GM18505 (cell line): ENCODE results near the gene RRM2.
A peak's percentile ranks its signal among the peaks of the same experiment; 100 is the strongest.
"Not testable (repeated sequence)": the region's sequence is repeated elsewhere in the genome, so short reads cannot be mapped to it uniquely, and the experiment has no call there.

ENCODE experiments used
- ATAC-seq: cut with Tn5 transposase; IDR thresholded peaks from one replicate; pipeline ENCODE4 v1.9.1; 2021; ENCODE audit not compliant: unreplicated experiment
- POLR2A ChIP-seq: IDR thresholded peaks from 4 replicates; pipeline ENCODE4 v1.6.1; 2011; ENCODE audit warnings: borderline replicate concordance; ENCODE audit not compliant: insufficient read depth, insufficient read length; ENCODE audit errors: extremely low read depth

RRM2 gene

DNA sequence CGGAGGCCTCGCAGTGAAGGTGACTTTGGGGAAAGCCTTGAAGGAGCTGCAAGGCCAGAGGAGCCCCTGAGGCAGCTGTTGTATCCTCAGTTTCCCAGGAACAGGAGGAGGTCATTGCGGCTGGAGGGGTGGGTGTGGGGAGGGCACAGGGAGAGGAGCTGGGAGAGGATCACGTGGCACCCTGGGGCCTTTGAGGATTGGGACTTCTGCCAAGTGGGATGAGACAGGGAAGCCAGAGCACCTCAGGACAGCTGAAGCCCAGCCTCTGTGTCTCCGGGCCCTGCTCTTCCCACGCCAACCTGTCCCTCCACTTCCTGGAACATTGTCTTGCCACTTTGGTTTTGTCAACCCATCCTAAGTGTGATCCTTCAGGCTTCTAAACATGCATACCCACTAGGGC, 19.4 kb upstream of the RRM2 start:
- no peak for TF ChIP-seq POLR2A
- no peak for ATAC-seq

DNA sequence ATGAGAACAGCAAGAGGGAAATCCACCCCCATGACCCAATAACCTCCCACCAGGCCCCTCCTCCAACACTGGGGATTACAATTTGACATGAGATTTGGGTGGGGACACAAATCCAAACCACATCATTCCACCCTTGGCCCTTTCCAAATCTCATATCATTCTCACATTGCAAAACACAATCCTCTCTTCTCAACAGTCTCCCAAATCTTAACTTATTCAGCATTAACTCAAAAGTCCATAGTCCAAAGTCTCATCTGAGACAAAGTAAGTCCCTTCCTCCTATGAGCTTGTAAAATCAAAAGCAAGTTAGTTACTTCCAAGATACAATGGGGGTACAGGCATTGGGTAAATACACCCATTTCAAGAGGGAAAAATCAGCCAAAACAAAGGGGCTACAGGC, 17.6 kb upstream of the RRM2 start:
- ATAC-seq: not testable (repeated sequence)

DNA sequence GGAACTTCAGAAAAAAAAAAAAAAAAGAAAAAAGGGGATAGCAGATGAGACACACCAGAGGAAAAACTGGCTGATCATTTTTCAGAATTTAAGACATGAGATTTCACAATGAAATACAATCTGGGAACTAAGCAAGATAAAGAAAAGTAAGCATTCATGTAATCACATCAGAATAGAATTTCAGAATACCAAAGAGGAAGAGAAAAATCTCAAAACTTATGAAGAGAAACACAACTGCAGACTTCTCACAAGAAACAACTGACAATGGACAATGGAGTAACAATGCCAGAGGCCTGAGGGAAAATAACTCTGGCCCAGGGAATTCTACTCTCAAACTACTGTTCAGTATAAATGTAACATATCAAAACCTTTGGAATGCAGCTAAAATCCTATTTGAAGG, 13.2 kb upstream of the RRM2 start:
- ATAC-seq: no peak
- TF ChIP-seq POLR2A: no peak

DNA sequence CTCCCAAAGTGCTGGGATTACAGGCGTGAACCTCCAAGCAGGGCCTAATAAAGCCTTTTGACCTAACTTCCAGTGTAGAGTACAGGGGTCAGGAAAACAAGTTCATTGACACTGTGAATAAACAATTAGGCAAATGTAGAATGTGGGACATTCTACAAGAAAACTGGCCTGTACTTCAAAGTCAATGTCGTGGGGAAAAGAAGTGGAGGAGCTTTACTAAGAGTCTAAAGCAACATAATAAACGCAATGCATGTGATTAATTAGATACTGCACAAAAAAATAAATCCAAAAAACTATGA, 3.6 kb upstream of the RRM2 start:
- TF ChIP-seq POLR2A: no peak
- no peak for ATAC-seq

DNA sequence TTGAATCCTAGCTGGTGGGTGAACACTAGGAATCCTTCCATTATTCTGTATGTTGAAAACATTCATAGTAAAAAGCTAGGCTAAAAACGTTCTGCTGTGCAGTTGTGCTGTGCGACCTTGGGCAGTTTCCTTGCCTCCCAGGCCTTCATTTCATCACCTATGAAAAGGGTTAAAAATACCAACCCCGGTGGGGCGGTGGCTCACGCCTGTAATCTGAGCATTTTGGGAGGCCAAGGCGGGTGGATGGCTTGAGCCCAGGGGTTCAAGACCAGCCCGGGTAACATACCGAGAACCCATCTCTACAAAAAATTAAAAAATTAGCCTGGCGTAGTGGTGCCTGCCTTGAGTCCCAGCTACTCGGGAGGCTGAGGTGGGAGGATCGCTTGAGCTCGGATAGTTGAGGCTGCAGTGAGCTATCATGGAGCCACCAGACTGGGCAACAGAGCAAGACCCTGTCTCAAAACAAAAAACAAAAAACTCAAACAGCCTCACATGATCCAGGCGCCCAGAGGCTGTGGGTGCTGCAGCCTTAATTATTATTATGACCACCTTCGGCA, 2.9 kb upstream of the RRM2 start:
- TF ChIP-seq POLR2A: no peak
- ATAC-seq: peak; percentile 1

DNA sequence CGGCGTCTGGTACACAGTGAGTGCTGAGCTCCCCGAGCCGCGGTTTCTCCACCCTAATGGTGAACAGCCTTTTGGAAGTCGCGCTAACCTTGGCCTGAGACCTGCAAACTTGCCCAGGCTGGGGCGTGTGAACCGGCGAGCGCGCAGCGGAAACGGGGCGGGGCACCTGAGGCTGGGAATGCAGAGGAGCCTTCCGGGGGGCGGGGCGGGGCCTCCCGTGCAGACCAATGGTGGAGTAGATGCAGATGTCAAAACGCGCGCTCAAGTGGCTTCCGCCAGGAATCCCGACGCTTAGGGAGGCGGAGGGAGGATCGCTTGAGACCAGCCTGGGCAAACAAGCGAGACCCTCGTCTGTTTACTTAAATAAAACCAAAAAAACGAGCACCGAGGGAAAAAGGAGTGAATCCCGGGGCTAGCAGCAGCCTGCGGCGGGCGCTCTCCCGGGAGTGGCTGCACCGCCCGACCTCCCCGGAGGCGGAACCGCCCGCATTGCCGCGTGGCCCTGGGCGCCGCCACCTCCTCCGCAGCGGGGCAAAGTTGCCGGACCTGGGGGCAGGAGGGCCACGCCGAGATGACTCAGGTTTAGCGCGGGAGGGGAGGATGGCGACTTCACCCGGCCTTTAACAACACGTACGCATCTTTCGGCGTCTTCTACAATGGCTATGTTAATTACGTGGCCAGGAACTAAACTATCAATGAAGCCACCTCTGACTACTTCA, 2.2 kb upstream of the RRM2 start:
- peak; percentile 89 for TF ChIP-seq POLR2A
- peak; percentile 41 for ATAC-seq

DNA sequence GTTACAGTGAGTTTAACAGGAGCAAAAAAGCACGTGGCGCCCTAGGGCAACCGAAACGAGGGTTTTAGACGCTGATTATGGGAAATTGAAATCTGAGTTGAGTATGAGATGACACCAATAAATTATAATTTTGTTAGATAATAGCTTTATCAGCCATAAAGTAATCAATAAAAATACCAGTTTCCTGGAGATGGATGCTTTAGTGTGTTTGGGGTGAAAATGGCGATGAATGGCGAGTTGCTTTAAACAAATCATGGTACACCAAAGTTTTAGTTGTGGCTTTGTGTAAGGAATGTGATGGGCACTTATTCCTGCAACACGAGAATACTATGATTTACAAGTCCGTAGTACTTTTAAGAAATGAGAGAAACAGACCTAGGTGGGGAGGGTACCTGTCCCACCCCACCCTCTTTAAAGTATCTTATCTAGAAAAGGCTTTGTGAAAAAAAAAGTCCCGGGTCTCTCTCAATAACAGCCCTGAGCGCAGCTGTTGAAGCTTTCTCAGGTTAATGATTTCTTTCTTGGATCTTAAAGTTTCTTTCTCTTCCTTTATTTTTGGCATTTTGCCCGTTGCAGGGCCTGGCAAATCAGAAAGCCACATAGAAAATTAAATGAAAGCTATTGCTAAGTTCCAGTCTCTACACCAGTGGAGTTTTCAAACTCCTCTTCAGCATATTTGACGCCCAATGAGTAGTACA, 1.5 kb upstream of the RRM2 start:
- TF ChIP-seq POLR2A: no peak
- no peak for ATAC-seq

DNA sequence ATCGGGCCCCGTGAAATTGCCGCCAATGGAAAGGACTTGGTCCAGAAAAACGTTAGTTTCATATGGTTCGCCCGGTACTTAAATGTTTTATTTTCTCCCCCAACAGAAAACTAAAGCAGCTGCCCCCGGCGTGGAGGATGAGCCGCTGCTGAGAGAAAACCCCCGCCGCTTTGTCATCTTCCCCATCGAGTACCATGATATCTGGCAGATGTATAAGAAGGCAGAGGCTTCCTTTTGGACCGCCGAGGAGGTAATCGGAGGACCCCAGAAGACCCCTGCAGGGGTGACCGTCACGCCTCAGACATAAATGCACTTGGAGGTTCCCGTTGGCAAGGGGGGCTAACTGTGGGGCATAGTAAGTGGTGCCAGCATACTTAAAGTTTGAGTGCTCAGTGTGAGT, 742 bp downstream of the RRM2 start:
- TF ChIP-seq POLR2A: no peak
- ATAC-seq: no peak

DNA sequence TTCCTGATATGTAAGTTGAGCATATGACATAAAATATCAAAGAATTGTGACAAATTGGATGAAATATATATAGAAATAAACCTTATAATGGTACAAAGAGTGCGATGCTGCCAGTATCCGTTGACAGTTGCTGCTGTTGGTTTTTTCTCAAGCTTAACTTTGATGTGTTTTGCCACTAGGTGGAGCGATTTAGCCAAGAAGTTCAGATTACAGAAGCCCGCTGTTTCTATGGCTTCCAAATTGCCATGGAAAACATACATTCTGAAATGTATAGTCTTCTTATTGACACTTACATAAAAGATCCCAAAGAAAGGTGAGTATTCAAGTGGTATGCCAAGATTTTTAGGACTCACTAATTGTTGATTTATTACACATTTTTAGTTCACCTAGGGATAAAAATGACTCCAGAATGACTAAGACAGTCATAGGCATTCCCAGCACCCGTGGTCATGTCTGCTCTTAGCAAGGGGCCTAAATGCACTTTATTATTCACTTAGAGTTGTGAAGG, 2.1 kb downstream of the RRM2 start:
- no peak for ATAC-seq
- TF ChIP-seq POLR2A: no peak

DNA sequence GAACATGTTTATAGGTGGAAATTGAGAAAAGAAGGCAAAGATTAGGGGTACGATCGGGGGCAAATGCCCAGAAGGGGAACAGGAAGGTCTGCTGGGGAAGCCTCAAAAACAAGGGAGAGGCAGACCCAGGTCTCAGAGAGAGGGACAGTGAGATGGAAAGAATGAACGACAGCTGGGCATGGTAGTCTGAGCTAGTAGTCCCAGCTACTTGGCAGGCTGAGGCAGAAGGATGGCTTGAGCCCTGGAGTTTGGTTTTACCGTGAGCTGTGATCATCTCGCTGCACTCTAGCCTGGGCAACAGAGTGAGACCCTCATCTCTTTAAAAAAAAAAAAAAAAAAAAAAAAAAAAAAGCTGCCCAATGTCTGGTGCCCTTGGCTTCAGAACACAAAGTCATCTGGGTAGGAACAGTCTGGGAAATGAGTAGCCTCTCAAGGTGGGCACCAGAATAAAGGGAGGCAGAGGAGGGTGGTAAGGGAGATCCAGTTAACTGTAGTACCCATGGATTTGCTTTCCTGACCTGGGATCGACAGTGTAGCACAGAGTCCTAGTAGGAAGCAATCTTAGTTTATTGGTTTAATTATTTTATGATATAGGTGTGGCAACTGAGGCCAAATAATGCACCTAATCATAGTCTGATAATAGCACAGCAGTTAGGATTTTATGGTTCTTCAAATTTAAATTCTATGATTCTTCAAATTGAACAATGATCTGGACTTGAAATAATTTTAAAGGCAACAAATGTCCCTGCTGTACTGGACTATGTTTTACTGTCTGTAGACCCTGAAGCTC, 3.5 kb downstream of the RRM2 start:
- TF ChIP-seq POLR2A: no peak
- no peak for ATAC-seq

DNA sequence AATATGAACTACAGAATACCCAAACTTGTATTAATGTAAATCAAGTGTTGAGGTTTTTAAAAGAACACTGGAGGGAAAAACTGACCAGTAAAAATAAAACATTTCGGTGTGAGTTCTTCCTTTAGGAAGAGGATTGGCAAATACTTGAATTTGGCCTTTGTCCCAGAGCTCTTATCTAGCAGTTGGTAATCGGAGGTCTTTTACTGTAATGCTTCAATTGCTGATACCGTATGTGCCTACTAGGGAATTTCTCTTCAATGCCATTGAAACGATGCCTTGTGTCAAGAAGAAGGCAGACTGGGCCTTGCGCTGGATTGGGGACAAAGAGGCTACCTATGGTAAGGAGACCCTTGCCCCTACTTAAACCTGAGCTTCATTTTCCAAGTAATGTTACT, 4.1 kb downstream of the RRM2 start:
- no peak for ATAC-seq

DNA sequence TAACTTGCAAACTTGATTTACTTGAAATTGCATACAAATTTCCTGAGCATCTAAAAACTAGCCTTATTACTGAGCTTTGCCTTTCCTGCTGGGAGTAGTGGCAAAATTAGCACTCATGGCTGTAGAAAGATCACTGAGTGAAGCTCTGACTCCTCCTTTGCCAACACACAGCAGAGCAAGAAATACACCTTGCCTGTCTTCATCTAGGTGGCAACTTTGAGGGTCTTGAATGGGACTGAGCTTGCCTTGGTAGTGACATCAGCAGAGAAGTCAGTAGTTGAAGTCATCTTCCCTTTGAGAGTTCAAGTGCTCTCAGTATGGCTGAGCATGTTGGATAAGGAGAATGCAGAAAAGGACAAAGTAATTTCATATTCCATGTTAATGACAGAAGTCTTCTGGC, 5.9 kb downstream of the RRM2 start:
- ATAC-seq: no peak
- no peak for TF ChIP-seq POLR2A

More for the DNA sequence above, 4.1 kb downstream of the RRM2 start:
- TF ChIP-seq POLR2A: no peak

DNA sequence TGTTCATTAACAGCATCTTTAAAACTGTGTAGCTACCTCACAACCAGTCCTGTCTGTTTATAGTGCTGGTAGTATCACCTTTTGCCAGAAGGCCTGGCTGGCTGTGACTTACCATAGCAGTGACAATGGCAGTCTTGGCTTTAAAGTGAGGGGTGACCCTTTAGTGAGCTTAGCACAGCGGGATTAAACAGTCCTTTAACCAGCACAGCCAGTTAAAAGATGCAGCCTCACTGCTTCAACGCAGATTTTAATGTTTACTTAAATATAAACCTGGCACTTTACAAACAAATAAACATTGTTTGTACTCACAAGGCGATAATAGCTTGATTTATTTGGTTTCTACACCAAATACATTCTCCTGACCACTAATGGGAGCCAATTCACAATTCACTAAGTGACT, 7.0 kb downstream of the RRM2 start:
- no peak for ATAC-seq

More for the DNA sequence above, 7.0 kb downstream of the RRM2 start:
- TF ChIP-seq POLR2A: no peak
